C4-2B (cell line): ENCODE data around the gene SLC35F3.

Experiments
- ZFX ChIP-seq: fragments of 450-650 bp; IDR thresholded peaks from 2 replicates; pipeline ENCODE4 v1.6.1; 2017
- TF ChIP-seq, protein P1 (sequence below): fragments of 450-650 bp; conservative IDR thresholded peaks from 2 replicates; pipeline ENCODE4 v1.5.1; 2017; ENCODE audit warnings: mild to moderate bottlenecking

DNA sequence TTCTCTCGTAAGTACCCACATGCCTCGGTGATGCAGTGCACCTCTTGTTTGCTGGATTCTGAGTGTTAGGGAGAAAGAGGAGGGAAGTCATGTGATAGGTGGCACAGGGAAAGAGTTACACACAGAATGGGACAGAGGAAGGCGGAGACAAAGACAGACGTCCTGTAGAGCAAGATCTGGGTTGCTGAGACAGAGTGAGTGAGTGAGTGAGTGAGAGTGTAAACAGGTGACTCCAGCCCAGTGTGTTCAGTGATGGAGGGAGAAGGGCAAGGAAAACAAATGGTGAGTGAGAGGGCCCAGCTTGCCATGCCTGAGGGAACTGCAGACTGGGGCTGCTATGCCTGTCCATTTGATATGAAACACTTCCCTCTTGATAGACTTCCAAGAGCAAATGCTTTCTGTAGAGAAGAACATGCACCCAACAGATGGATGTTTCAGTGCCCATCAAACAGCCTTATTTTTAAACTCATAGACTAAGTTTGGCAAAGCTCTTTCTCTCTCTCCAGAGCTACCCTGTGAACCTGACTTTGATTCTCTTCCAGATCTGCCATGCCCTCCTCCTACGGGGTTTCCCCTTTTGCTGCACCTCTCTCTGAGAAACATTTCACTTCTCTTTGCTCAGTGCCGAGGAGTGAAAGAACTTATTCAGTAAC, 258.9 kb downstream of the SLC35F3 start:
- TF ChIP-seq, protein P1, sequence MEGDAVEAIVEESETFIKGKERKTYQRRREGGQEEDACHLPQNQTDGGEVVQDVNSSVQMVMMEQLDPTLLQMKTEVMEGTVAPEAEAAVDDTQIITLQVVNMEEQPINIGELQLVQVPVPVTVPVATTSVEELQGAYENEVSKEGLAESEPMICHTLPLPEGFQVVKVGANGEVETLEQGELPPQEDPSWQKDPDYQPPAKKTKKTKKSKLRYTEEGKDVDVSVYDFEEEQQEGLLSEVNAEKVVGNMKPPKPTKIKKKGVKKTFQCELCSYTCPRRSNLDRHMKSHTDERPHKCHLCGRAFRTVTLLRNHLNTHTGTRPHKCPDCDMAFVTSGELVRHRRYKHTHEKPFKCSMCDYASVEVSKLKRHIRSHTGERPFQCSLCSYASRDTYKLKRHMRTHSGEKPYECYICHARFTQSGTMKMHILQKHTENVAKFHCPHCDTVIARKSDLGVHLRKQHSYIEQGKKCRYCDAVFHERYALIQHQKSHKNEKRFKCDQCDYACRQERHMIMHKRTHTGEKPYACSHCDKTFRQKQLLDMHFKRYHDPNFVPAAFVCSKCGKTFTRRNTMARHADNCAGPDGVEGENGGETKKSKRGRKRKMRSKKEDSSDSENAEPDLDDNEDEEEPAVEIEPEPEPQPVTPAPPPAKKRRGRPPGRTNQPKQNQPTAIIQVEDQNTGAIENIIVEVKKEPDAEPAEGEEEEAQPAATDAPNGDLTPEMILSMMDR: no peak
- TF ChIP-seq ZFX: no peak
